ENCODE data around the gene BARX2.

Gene BARX2

GRCh38 chr11:129484068-129484467 is 108.4 kb downstream of the BARX2 start:
- no peaks in the 10 kb centered on the region for H3K27me3 ChIP-seq (ENCODE audit: insufficient read depth, low read length)
- WGBS (ENCODE audit: extremely low coverage, insufficient coverage, insufficient read length), result no CpG with 5 or more reads among the region's 1 CpG
- DNase-seq, result no peak
- H3K27ac ChIP-seq (ENCODE audit: low read depth, low read length), result no peak overlapping the region
- H4K12ac ChIP-seq (ENCODE audit: low read depth, low read length), result no peak overlapping the region
- H2BK12ac ChIP-seq (ENCODE audit: low read length), result no peak overlapping the region
- H3K36me3 ChIP-seq (ENCODE audit: control insufficient read depth in 1 of 2, insufficient read depth in 2 of 2, low read length in 2 of 2), result no peaks in the 10 kb centered on the region
- H2AFZ ChIP-seq (ENCODE audit: insufficient read depth, low read length, poor library complexity), result no peak overlapping the region
- no peaks in the 10 kb centered on the region for H3K4me1 ChIP-seq (ENCODE audit: control insufficient read depth in 1 of 2, insufficient read depth in 2 of 2, low read length in 2 of 2)
- H3K79me1 ChIP-seq (ENCODE audit: low read length), result no peaks in the 10 kb centered on the region
- no peak overlapping the region for H4K8ac ChIP-seq (ENCODE audit: low read depth, low read length)
- no peak overlapping the region for H3K4ac ChIP-seq (ENCODE audit: low read depth, low read length)
- no peaks in the 10 kb centered on the region for H3K79me2 ChIP-seq (ENCODE audit: control insufficient read depth, insufficient read depth, low read length, poor library complexity)
- H3K9ac ChIP-seq (ENCODE audit: low read length), result no peak overlapping the region
- no peak overlapping the region for H2BK120ac ChIP-seq (ENCODE audit: insufficient read depth, low read length, poor library complexity)
- H3K18ac ChIP-seq (ENCODE audit: low read length), result no peak overlapping the region
- no peak overlapping the region for H3K4me3 ChIP-seq (ENCODE audit: low read depth, low read length)
- no peaks in the 10 kb centered on the region for H3K9me3 ChIP-seq (ENCODE audit: insufficient read depth, low read depth, low read length)
- no peak overlapping the region for H3K14ac ChIP-seq (ENCODE audit: low read length)
- no peak overlapping the region for H4K91ac ChIP-seq (ENCODE audit: low read depth, low read length)
- H3K4me2 ChIP-seq (ENCODE audit: low read length), result no peak overlapping the region
- H2BK5ac ChIP-seq (ENCODE audit: low read depth, low read length, poor library complexity), result no peak overlapping the region
- no peak overlapping the region for H2AK5ac ChIP-seq (ENCODE audit: low read length)
- H3K23ac ChIP-seq (ENCODE audit: low read length), result no peak overlapping the region

- H3K79me2 ChIP-seq (ENCODE audit: control insufficient read depth, insufficient read depth, low read length, poor library complexity), result no peaks in the 10 kb centered on the region
- no peak overlapping the region for H3K27ac ChIP-seq (ENCODE audit: low read depth, low read length)
- no peaks in the 10 kb centered on the region for H3K36me3 ChIP-seq (ENCODE audit: control insufficient read depth in 1 of 2, insufficient read depth in 2 of 2, low read length in 2 of 2)
- H3K14ac ChIP-seq (ENCODE audit: low read length), result no peak overlapping the region
- H4K8ac ChIP-seq (ENCODE audit: low read depth, low read length), result no peak overlapping the region
- no peaks in the 10 kb centered on the region for H3K27me3 ChIP-seq (ENCODE audit: insufficient read depth, low read length)
- no peak overlapping the region for H2BK120ac ChIP-seq (ENCODE audit: insufficient read depth, low read length, poor library complexity)
- H4K91ac ChIP-seq (ENCODE audit: low read depth, low read length), result no peak overlapping the region
- no peaks in the 10 kb centered on the region for H3K79me1 ChIP-seq (ENCODE audit: low read length)
- H3K9me3 ChIP-seq (ENCODE audit: insufficient read depth, low read depth, low read length), result peaks cover 4% of the 10 kb centered on the region
- H3K4ac ChIP-seq (ENCODE audit: low read depth, low read length), result no peak overlapping the region
- H2AFZ ChIP-seq (ENCODE audit: insufficient read depth, low read length, poor library complexity), result no peak overlapping the region
- H3K23ac ChIP-seq (ENCODE audit: low read length), result no peak overlapping the region
- H2AK5ac ChIP-seq (ENCODE audit: low read length), result no peak overlapping the region
- WGBS (ENCODE audit: extremely low coverage, insufficient coverage, insufficient read length), result no CpG with 5 or more reads among the region's 1 CpG
- no peak overlapping the region for H3K18ac ChIP-seq (ENCODE audit: low read length)
- H2BK12ac ChIP-seq (ENCODE audit: low read length), result no peak overlapping the region
- H3K9ac ChIP-seq (ENCODE audit: low read length), result no peak overlapping the region
- no peak overlapping the region for H2BK5ac ChIP-seq (ENCODE audit: low read depth, low read length, poor library complexity)
- no peak overlapping the region for H3K4me3 ChIP-seq (ENCODE audit: low read depth, low read length)
- no peak overlapping the region for H4K12ac ChIP-seq (ENCODE audit: low read depth, low read length)
- DNase-seq, result no peak
- no peak overlapping the region for H3K4me2 ChIP-seq (ENCODE audit: low read length)
- H3K4me1 ChIP-seq (ENCODE audit: control insufficient read depth in 1 of 2, insufficient read depth in 2 of 2, low read length in 2 of 2), result peaks cover 0 to 3% of the 10 kb centered on the region in 2 experiments
Measured at GRCh38 chr11:129489249-129489648, 113.6 kb downstream of the BARX2 start.

GRCh38 chr11:129490004-129490403 is 114.4 kb downstream of the BARX2 start:
- H3K79me1 ChIP-seq (ENCODE audit: low read length), result no peaks in the 10 kb centered on the region
- peaks cover 0 to 3% of the 10 kb centered on the region in 2 experiments for H3K4me1 ChIP-seq (ENCODE audit: control insufficient read depth in 1 of 2, insufficient read depth in 2 of 2, low read length in 2 of 2)
- H2BK12ac ChIP-seq (ENCODE audit: low read length), result no peak overlapping the region
- WGBS (ENCODE audit: extremely low coverage, insufficient coverage, insufficient read length), result no CpG with 5 or more reads among the region's 6 CpGs
- H3K14ac ChIP-seq (ENCODE audit: low read length), result peak overlapping the region; percentile 51
- H3K27me3 ChIP-seq (ENCODE audit: insufficient read depth, low read length), result no peaks in the 10 kb centered on the region
- H3K9me3 ChIP-seq (ENCODE audit: insufficient read depth, low read depth, low read length), result peaks cover 4% of the 10 kb centered on the region
- no peak overlapping the region for H2AFZ ChIP-seq (ENCODE audit: insufficient read depth, low read length, poor library complexity)
- peak overlapping the region; percentile 32 for H4K91ac ChIP-seq (ENCODE audit: low read depth, low read length)
- H3K4me2 ChIP-seq (ENCODE audit: low read length), result no peak overlapping the region
- H3K9ac ChIP-seq (ENCODE audit: low read length), result no peak overlapping the region
- H3K4ac ChIP-seq (ENCODE audit: low read depth, low read length), result no peak overlapping the region
- no peak overlapping the region for H3K27ac ChIP-seq (ENCODE audit: low read depth, low read length)
- no peak overlapping the region for H2BK5ac ChIP-seq (ENCODE audit: low read depth, low read length, poor library complexity)
- H4K12ac ChIP-seq (ENCODE audit: low read depth, low read length), result no peak overlapping the region
- H3K23ac ChIP-seq (ENCODE audit: low read length), result no peak overlapping the region
- no peak overlapping the region for H3K18ac ChIP-seq (ENCODE audit: low read length)
- H4K8ac ChIP-seq (ENCODE audit: low read depth, low read length), result no peak overlapping the region
- H3K79me2 ChIP-seq (ENCODE audit: control insufficient read depth, insufficient read depth, low read length, poor library complexity), result no peaks in the 10 kb centered on the region
- H2BK120ac ChIP-seq (ENCODE audit: insufficient read depth, low read length, poor library complexity), result peak overlapping the region; percentile 46
- DNase-seq, result no peak
- no peak overlapping the region for H2AK5ac ChIP-seq (ENCODE audit: low read length)
- no peaks in the 10 kb centered on the region for H3K36me3 ChIP-seq (ENCODE audit: control insufficient read depth in 1 of 2, insufficient read depth in 2 of 2, low read length in 2 of 2)
- H3K4me3 ChIP-seq (ENCODE audit: low read depth, low read length), result no peak overlapping the region

- H2AFZ ChIP-seq (ENCODE audit: insufficient read depth, low read length, poor library complexity), result no peak overlapping the region
- no peaks in the 10 kb centered on the region for H3K36me3 ChIP-seq (ENCODE audit: control insufficient read depth in 1 of 2, insufficient read depth in 2 of 2, low read length in 2 of 2)
- peaks cover 0 to 3% of the 10 kb centered on the region in 2 experiments for H3K4me1 ChIP-seq (ENCODE audit: control insufficient read depth in 1 of 2, insufficient read depth in 2 of 2, low read length in 2 of 2)
- H2BK12ac ChIP-seq (ENCODE audit: low read length), result no peak overlapping the region
- no peak overlapping the region for H3K4me2 ChIP-seq (ENCODE audit: low read length)
- H2BK5ac ChIP-seq (ENCODE audit: low read depth, low read length, poor library complexity), result no peak overlapping the region
- H3K27me3 ChIP-seq (ENCODE audit: insufficient read depth, low read length), result no peaks in the 10 kb centered on the region
- no peak overlapping the region for H4K12ac ChIP-seq (ENCODE audit: low read depth, low read length)
- no peak overlapping the region for H4K8ac ChIP-seq (ENCODE audit: low read depth, low read length)
- no peak overlapping the region for H3K27ac ChIP-seq (ENCODE audit: low read depth, low read length)
- H3K14ac ChIP-seq (ENCODE audit: low read length), result no peak overlapping the region
- no peak overlapping the region for H2AK5ac ChIP-seq (ENCODE audit: low read length)
- no peak overlapping the region for H2BK120ac ChIP-seq (ENCODE audit: insufficient read depth, low read length, poor library complexity)
- H3K9ac ChIP-seq (ENCODE audit: low read length), result no peak overlapping the region
- H3K79me1 ChIP-seq (ENCODE audit: low read length), result no peaks in the 10 kb centered on the region
- H3K23ac ChIP-seq (ENCODE audit: low read length), result no peak overlapping the region
- H3K79me2 ChIP-seq (ENCODE audit: control insufficient read depth, insufficient read depth, low read length, poor library complexity), result no peaks in the 10 kb centered on the region
- no peak overlapping the region for H3K4me3 ChIP-seq (ENCODE audit: low read depth, low read length)
- H4K91ac ChIP-seq (ENCODE audit: low read depth, low read length), result no peak overlapping the region
- no peak overlapping the region for H3K18ac ChIP-seq (ENCODE audit: low read length)
- H3K9me3 ChIP-seq (ENCODE audit: insufficient read depth, low read depth, low read length), result peaks cover 4% of the 10 kb centered on the region
- no peak for DNase-seq
- no CpG with 5 or more reads among the region's 8 CpGs for WGBS (ENCODE audit: extremely low coverage, insufficient coverage, insufficient read length)
- H3K4ac ChIP-seq (ENCODE audit: low read depth, low read length), result no peak overlapping the region
Measured at GRCh38 chr11:129493746-129494145, 118.1 kb downstream of the BARX2 start.
